Measurements from ENCODE around the gene CYP2D6.
A peak's percentile ranks its signal among the peaks of the same experiment; 100 is the strongest.

The CYP2D6 gene

GRCh38 chr22:42084874-42085273 lies 45.7 kb downstream of the CYP2D6 start:
- no peak for DNase-seq (ENCODE audit: low read depth)

- DNase-seq (ENCODE audit: low read depth) = no peak
These were observed 47.5 kb downstream of the CYP2D6 start for GRCh38 chr22:42083119-42083518.

GRCh38 chr22:42080287-42080686 lies 50.3 kb downstream of the CYP2D6 start:
- peak; percentile 23 for DNase-seq (ENCODE audit: low read depth)

GRCh38 chr22:42079319-42080251 lies 51.0 kb downstream of the CYP2D6 start, which contains the start of gene SMDT1:
Gene SMDT1 (plus strand): TSS chr22:42079700. CDS start chr22:42079769, 69 bp downstream.
- DNase-seq (ENCODE audit: low read depth) = peak; percentile 97

GRCh38 chr22:42078469-42079318 lies 51.9 kb downstream of the CYP2D6 start:
- DNase-seq (ENCODE audit: low read depth) = no peak

GRCh38 chr22:42077486-42078125 lies 53.0 kb downstream of the CYP2D6 start:
- DNase-seq (ENCODE audit: low read depth) = no peak

GRCh38 chr22:42076764-42077485 lies 53.7 kb downstream of the CYP2D6 start:
- DNase-seq (ENCODE audit: low read depth) = no peak

All from stromal cell of bone marrow (primary cell).